ENCODE measurements around the gene CHRM4.

The CHRM4 gene

DNA sequence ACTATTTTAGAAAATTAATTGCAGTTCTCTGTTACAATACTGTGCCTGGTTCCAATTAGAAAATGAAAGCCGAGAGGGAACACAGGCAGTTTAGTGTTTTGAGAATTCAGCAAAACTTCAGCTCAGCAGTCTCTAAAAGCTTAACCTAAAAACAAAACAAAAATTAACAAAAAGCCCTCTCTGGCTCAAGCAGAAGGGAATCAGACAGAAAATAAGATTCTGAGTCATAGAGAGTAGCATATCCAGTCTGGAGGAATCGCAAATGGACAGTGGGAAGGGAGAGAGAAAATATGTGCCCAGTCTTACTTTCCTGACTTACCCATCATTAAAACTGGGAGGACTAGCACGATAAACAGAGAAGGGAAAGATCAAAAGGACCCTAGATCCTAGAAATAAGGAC lies 38.1 kb upstream of the CHRM4 start:
- no peak for DNase-seq (ENCODE audit: low spot score)
- TF ChIP-seq, protein P1, sequence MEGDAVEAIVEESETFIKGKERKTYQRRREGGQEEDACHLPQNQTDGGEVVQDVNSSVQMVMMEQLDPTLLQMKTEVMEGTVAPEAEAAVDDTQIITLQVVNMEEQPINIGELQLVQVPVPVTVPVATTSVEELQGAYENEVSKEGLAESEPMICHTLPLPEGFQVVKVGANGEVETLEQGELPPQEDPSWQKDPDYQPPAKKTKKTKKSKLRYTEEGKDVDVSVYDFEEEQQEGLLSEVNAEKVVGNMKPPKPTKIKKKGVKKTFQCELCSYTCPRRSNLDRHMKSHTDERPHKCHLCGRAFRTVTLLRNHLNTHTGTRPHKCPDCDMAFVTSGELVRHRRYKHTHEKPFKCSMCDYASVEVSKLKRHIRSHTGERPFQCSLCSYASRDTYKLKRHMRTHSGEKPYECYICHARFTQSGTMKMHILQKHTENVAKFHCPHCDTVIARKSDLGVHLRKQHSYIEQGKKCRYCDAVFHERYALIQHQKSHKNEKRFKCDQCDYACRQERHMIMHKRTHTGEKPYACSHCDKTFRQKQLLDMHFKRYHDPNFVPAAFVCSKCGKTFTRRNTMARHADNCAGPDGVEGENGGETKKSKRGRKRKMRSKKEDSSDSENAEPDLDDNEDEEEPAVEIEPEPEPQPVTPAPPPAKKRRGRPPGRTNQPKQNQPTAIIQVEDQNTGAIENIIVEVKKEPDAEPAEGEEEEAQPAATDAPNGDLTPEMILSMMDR (IDR thresholded peaks at IDR 0.05; ENCODE audit: borderline replicate concordance, control extremely low read depth, extremely low read depth, insufficient read depth, missing control alignments): no peak
- in situ Hi-C loops (cut with MboI; ENCODE audit: low sequenced_read_pairs, unreplicated experiment): no loop called here

DNA sequence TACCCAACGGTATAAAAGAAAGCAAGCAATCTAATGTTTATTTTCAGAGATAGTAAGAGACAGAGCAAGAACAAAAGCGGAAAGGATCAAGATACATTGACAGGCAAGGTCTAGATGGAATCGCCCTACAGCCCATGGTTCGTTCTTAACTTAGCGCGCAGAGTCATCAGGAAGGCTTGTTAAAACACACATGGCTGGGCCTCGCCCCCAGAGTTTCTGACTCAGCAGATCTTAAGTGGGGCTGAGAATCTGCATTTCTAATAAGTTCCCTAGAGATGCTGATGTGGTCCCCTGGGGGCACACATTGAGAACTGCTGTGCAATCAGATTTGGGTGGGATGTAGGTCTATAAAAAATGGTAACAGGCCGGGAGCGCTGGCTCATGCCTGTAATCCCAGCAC lies 35.8 kb upstream of the CHRM4 start:
- in situ Hi-C loops (cut with MboI; ENCODE audit: low sequenced_read_pairs, unreplicated experiment): no loop called here
- TF ChIP-seq, protein P1 (IDR thresholded peaks at IDR 0.05; ENCODE audit: borderline replicate concordance, control extremely low read depth, extremely low read depth, insufficient read depth, missing control alignments): no peak
- DNase-seq (ENCODE audit: low spot score): no peak

DNA sequence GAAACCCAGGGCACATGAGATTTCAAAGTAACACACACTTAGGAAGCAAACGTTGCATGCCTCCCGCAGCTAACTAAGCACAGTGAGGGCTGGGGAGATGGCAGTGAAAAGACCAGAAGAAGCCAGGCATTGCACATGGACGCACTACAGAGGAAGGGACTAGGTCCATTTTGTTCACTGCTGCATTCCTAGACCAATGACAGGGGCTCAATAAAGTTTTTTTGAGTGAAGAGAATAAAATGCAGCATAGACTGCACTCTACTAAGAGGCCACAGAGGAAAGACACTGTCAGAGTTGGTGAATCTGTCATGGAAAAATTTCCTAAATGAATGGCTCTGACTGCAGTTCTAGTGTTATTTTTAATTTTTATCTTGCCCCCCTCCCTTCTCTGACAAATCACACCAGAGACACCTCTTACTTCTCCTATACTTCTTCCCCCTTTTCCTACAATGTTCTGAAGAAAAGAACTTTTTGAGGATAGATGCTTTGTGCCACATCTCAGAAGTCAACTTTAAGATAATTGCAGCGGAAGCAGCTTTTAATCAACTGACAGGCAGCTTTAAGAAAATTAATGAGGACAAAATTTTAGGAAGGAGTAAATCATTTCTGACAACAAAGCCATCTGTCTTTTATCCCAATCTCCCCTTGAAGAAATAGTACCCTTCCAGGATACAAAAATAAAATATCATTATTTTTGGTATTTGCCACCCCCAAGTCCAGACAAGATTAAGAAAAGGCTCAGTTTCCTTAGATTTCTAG lies 34.8 kb upstream of the CHRM4 start:
- DNase-seq (ENCODE audit: low spot score): no peak
- in situ Hi-C loops (cut with MboI; ENCODE audit: low sequenced_read_pairs, unreplicated experiment): no loop called here
- TF ChIP-seq, protein P1 (IDR thresholded peaks at IDR 0.05; ENCODE audit: borderline replicate concordance, control extremely low read depth, extremely low read depth, insufficient read depth, missing control alignments): no peak

DNA sequence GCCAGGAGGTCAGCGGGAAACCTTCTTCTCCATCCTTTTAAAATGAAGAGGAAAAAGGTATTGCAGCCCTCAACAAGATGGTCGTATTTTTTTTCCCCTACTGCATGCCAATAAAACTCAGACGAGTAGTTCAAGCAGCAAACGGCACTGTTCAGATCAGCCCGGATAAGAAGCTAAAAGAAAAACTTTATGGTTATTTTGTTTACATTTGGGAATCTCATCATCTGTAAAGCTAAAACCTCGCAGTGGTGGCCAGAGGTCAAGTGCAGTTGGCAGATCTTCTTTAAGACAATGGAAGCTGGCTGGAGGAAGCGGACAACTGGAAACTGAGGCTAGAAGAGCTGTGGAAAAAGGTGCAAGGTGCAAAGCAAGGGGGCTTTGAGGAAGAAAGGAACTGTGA lies 31.0 kb upstream of the CHRM4 start:
- in situ Hi-C loops (cut with MboI; ENCODE audit: low sequenced_read_pairs, unreplicated experiment): no loop called here
- TF ChIP-seq, protein P1 (IDR thresholded peaks at IDR 0.05; ENCODE audit: borderline replicate concordance, control extremely low read depth, extremely low read depth, insufficient read depth, missing control alignments): no peak
- no peak for DNase-seq (ENCODE audit: low spot score)

DNA sequence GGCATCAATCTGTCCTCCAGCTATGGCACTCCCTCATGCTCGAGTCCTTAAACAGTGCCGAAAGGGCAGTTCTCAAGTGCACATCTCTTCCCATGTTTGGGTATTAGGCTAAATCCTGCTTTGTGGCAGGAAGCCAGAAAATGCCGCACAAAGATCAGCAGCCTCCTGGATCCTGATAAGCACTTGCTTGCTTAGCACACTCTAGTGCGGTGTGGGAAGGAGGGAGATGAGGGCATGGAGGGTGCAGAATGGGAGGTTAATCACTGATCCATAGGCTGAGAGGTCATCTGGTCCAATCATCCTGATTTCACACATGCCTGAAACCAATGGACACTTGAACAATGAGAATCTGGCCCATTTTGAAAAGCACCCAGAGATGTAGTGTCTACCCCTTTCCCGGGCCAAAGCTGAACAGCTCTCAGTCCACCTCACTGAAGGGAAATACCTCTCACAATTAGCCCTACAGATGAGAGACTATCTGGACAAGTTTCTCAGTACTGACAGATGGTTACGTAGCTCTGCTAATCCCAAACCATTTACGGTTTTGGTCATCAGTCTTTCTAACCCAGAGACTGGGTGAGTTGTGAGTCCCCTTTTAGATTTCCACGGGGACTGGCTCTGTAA lies 29.8 kb upstream of the CHRM4 start:
- DNase-seq (ENCODE audit: low spot score): no peak
- in situ Hi-C loops (cut with MboI; ENCODE audit: low sequenced_read_pairs, unreplicated experiment): no loop called here
- TF ChIP-seq, protein P1 (IDR thresholded peaks at IDR 0.05; ENCODE audit: borderline replicate concordance, control extremely low read depth, extremely low read depth, insufficient read depth, missing control alignments): no peak

DNA sequence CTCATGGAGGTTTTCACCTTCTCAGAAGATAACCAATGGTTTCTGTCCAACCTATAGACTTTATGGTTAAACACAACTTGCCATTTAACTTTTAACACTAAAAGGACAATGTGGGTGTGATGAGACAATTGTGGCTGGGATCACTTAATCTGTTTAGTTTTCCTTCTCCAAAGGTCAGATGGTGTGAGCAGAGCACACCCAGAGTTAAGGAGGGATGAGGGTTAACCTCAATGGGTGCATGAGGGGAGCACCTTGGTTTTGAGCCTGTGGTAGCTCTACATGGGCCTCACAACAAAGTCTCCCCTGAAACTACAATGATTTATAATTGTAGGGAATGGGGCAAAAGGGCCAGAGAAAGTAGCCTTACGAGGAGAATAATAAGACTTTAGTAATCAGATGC lies 28.9 kb upstream of the CHRM4 start:
- no peak for DNase-seq (ENCODE audit: low spot score)
- in situ Hi-C loops (cut with MboI; ENCODE audit: low sequenced_read_pairs, unreplicated experiment): no loop called here
- TF ChIP-seq, protein P1 (IDR thresholded peaks at IDR 0.05; ENCODE audit: borderline replicate concordance, control extremely low read depth, extremely low read depth, insufficient read depth, missing control alignments): no peak
